ENCODE results near the gene MCFD2. TPM values are rescaled to one million over a fixed set of nuclear protein-coding genes. Genes with fewer than 3 reads are reported as not detected.
A peak's percentile ranks its signal among the peaks of the same experiment; 100 is the strongest.

Gene MCFD2
- 10 to 100 TPM; 39.1 to 43.8 TPM for total RNA-seq
- 10 to 100 TPM; 25.1 to 29.2 TPM for polyA plus RNA-seq

GRCh38 chr2:46915281-46915810, at the start of gene MCFD2:
TSS of gene MCFD2 (minus strand) at chr2:46915806. CDS start at chr2:46909171, 6,635 bp downstream.
- peak within 1 kb of the TSS; percentile 93 to 99 (median 95) for H3K27ac Mint-ChIP-seq
- peaks cover 35 to 56% (median 48%) of the 10 kb centered on the region in 4 donors for H3K4me1 Mint-ChIP-seq
- H3K4me3 ChIP-seq (ENCODE audit: low read length in 2 of 2): peak within 1 kb of the TSS; percentile 70 to 87
- no peaks in the 10 kb centered on the region for H3K9me3 ChIP-seq (ENCODE audit: control insufficient read depth in 1 of 2, low read length in 2 of 2)
- H3K36me3 ChIP-seq (ENCODE audit: insufficient read depth, low read length): peaks cover 3% of the 10 kb centered on the region
- ChIA-PET CTCF (ENCODE audit: partially characterized antibody) (no interaction called here), POLR2A (ENCODE audit: partially characterized antibody) (interaction anchor here (0.6 kb wide), 1 partner anchor 307 kb away, joined by 3 read pairs; no protein-coding TSS in a partner anchor)
- no peaks in the 10 kb centered on the region for H3K9me3 Mint-ChIP-seq
- no peak for DNase-seq
- H3K27me3 ChIP-seq (ENCODE audit: insufficient read depth, low read length): no peaks in the 10 kb centered on the region
- peaks cover 0 to 21% of the 10 kb centered on the region in 2 donors for H3K36me3 Mint-ChIP-seq
- intact Hi-C loops (cut with micrococcal nuclease): loop anchor here (5.0 to 10.0 kb wide), 2 partner anchors 487 to 989 kb away; partner anchors contain the start of genes FBXO11 and MSH2
- H3K4me3 Mint-ChIP-seq: peak within 1 kb of the TSS; percentile 88 to 98 (median 92)
- H3K4me1 ChIP-seq (ENCODE audit: insufficient read depth, low read length): peaks cover 43% of the 10 kb centered on the region
- no peaks in the 10 kb centered on the region for H3K27me3 Mint-ChIP-seq
- peak within 1 kb of the TSS; percentile 82 for H3K27ac ChIP-seq (ENCODE audit: low read depth, low read length)

GRCh38 chr2:46964835-46965560, 49.4 kb upstream of the MCFD2 start:
- peaks cover 10 to 43% of the 10 kb centered on the region in 2 donors for H3K36me3 Mint-ChIP-seq
- Histone ChIP-seq H3K36me3 (ENCODE audit: insufficient read depth, low read length) (peaks cover 16% of the 10 kb centered on the region), H3K9me3 (ENCODE audit: control insufficient read depth in 1 of 2, low read length in 2 of 2) (no peaks in the 10 kb centered on the region), H3K27me3 (ENCODE audit: insufficient read depth, low read length) (no peaks in the 10 kb centered on the region), H3K27ac (ENCODE audit: low read depth, low read length) (no peak overlapping the region), H3K4me3 (ENCODE audit: low read length in 2 of 2) (no peak overlapping the region), H3K4me1 (ENCODE audit: insufficient read depth, low read length) (no peaks in the 10 kb centered on the region)
- no peaks in the 10 kb centered on the region for H3K27me3 Mint-ChIP-seq
- H3K27ac Mint-ChIP-seq: peak overlapping the region in 5 of 7 donors; percentile 6 to 57 (median 46)
- intact Hi-C loops (cut with micrococcal nuclease): no loop called here
- POLR2A ChIA-PET (ENCODE audit: partially characterized antibody): no interaction called here
- H3K4me1 Mint-ChIP-seq: peaks cover 20 to 42% (median 28%) of the 10 kb centered on the region in 4 donors
- H3K9me3 Mint-ChIP-seq: peaks cover 0 to 2% (median 0%) of the 10 kb centered on the region in 8 donors
- CTCF ChIA-PET (ENCODE audit: partially characterized antibody): interaction anchor here (0.7 to 1.2 kb wide), 3 partner anchors 9 to 24 kb away, joined by 3 read pairs; no protein-coding TSS in a partner anchor
- H3K4me3 Mint-ChIP-seq: no peak overlapping the region
- no peak for DNase-seq

- Histone ChIP-seq H3K4me3 (ENCODE audit: low read length in 2 of 2) (no peak overlapping the region), H3K9me3 (ENCODE audit: control insufficient read depth in 1 of 2, low read length in 2 of 2) (no peaks in the 10 kb centered on the region), H3K4me1 (ENCODE audit: insufficient read depth, low read length) (no peaks in the 10 kb centered on the region), H3K27me3 (ENCODE audit: insufficient read depth, low read length) (no peaks in the 10 kb centered on the region), H3K27ac (ENCODE audit: low read depth, low read length) (no peak overlapping the region), H3K36me3 (ENCODE audit: insufficient read depth, low read length) (peaks cover 23% of the 10 kb centered on the region)
- intact Hi-C loops (cut with micrococcal nuclease): no loop called here
- no peaks in the 10 kb centered on the region for H3K27me3 Mint-ChIP-seq
- H3K36me3 Mint-ChIP-seq: peaks cover 10 to 47% of the 10 kb centered on the region in 2 donors
- H3K4me1 Mint-ChIP-seq: peaks cover 18 to 37% (median 28%) of the 10 kb centered on the region in 4 donors
- DNase-seq: no peak
- no peak overlapping the region for H3K4me3 Mint-ChIP-seq
- H3K9me3 Mint-ChIP-seq: peaks cover 0 to 2% (median 0%) of the 10 kb centered on the region in 8 donors
- POLR2A ChIA-PET (ENCODE audit: partially characterized antibody): no interaction called here
- H3K27ac Mint-ChIP-seq: peak overlapping the region in 6 of 7 donors; percentile 4 to 80 (median 62)
- CTCF ChIA-PET (ENCODE audit: partially characterized antibody): interaction anchor here (1.0 to 1.9 kb wide), 2 partner anchors 25 to 46 kb away, joined by 3 to 4 read pairs; no protein-coding TSS in a partner anchor
These were observed 48.5 kb upstream of the MCFD2 start for GRCh38 chr2:46963941-46964673.

GRCh38 chr2:46963210-46963609, 47.6 kb upstream of the MCFD2 start:
- Histone ChIP-seq H3K9me3 (ENCODE audit: control insufficient read depth in 1 of 2, low read length in 2 of 2) (no peaks in the 10 kb centered on the region), H3K27ac (ENCODE audit: low read depth, low read length) (no peak overlapping the region), H3K36me3 (ENCODE audit: insufficient read depth, low read length) (peaks cover 32% of the 10 kb centered on the region), H3K27me3 (ENCODE audit: insufficient read depth, low read length) (no peaks in the 10 kb centered on the region), H3K4me3 (ENCODE audit: low read length in 2 of 2) (no peak overlapping the region), H3K4me1 (ENCODE audit: insufficient read depth, low read length) (no peaks in the 10 kb centered on the region)
- Mint-ChIP-seq H3K9me3 (peaks cover 0 to 2% (median 0%) of the 10 kb centered on the region in 8 donors), H3K27ac (peak overlapping the region in 4 of 7 donors; percentile 15 to 51 (median 22)), H3K36me3 (peaks cover 16 to 55% of the 10 kb centered on the region in 2 donors), H3K4me1 (peaks cover 17 to 37% (median 28%) of the 10 kb centered on the region in 4 donors), H3K4me3 (no peak overlapping the region), H3K27me3 (no peaks in the 10 kb centered on the region)
- ChIA-PET POLR2A (ENCODE audit: partially characterized antibody) (interaction anchor here (0.9 kb wide), 1 partner anchor 19 kb away, joined by 4 read pairs; no protein-coding TSS in a partner anchor), CTCF (ENCODE audit: partially characterized antibody) (interaction anchor here (1.9 kb wide), 2 partner anchors 24 to 45 kb away, joined by 4 to 5 read pairs; no protein-coding TSS in a partner anchor)
- no peak for DNase-seq
- intact Hi-C loops (cut with micrococcal nuclease): no loop called here

GRCh38 chr2:46962751-46963150, 47.1 kb upstream of the MCFD2 start:
- peak overlapping the region in 1 of 7 donors; percentile 15 for H3K27ac Mint-ChIP-seq

GRCh38 chr2:46960618-46961017, 45.0 kb upstream of the MCFD2 start:
- Mint-ChIP-seq H3K27ac (peak overlapping the region in 2 of 7 donors; percentile 30 to 54), H3K27me3 (no peaks in the 10 kb centered on the region), H3K4me1 (peaks cover 14 to 34% (median 25%) of the 10 kb centered on the region in 4 donors), H3K9me3 (peaks cover 0 to 2% (median 0%) of the 10 kb centered on the region in 8 donors), H3K36me3 (peaks cover 27 to 76% of the 10 kb centered on the region in 2 donors), H3K4me3 (no peak overlapping the region)
- H3K36me3 ChIP-seq (ENCODE audit: insufficient read depth, low read length): peaks cover 58% of the 10 kb centered on the region
- DNase-seq: no peak
- no peaks in the 10 kb centered on the region for H3K27me3 ChIP-seq (ENCODE audit: insufficient read depth, low read length)
- CTCF ChIA-PET (ENCODE audit: partially characterized antibody): no interaction called here
- no peaks in the 10 kb centered on the region for H3K4me1 ChIP-seq (ENCODE audit: insufficient read depth, low read length)
- H3K27ac ChIP-seq (ENCODE audit: low read depth, low read length): no peak overlapping the region
- intact Hi-C loops (cut with micrococcal nuclease): no loop called here
- POLR2A ChIA-PET (ENCODE audit: partially characterized antibody): no interaction called here
- no peak overlapping the region for H3K4me3 ChIP-seq (ENCODE audit: low read length in 2 of 2)
- H3K9me3 ChIP-seq (ENCODE audit: control insufficient read depth in 1 of 2, low read length in 2 of 2): no peaks in the 10 kb centered on the region

More at GRCh38 chr2:46962751-46963150, 47.1 kb upstream of the MCFD2 start:
- H3K4me3 ChIP-seq (ENCODE audit: low read length in 2 of 2): no peak overlapping the region
- no peak for DNase-seq
- H3K27me3 ChIP-seq (ENCODE audit: insufficient read depth, low read length): no peaks in the 10 kb centered on the region
- no peaks in the 10 kb centered on the region for H3K9me3 ChIP-seq (ENCODE audit: control insufficient read depth in 1 of 2, low read length in 2 of 2)
- H3K36me3 Mint-ChIP-seq: peaks cover 17 to 60% of the 10 kb centered on the region in 2 donors
- ChIA-PET CTCF (ENCODE audit: partially characterized antibody) (interaction anchor here (1.9 kb wide), 2 partner anchors 24 to 44 kb away, joined by 4 to 5 read pairs; no protein-coding TSS in a partner anchor), POLR2A (ENCODE audit: partially characterized antibody) (interaction anchor here (0.9 kb wide), 1 partner anchor 19 kb away, joined by 4 read pairs; no protein-coding TSS in a partner anchor)
- H3K4me3 Mint-ChIP-seq: no peak overlapping the region
- H3K9me3 Mint-ChIP-seq: peaks cover 0 to 2% (median 0%) of the 10 kb centered on the region in 8 donors
- peaks cover 37% of the 10 kb centered on the region for H3K36me3 ChIP-seq (ENCODE audit: insufficient read depth, low read length)
- no peaks in the 10 kb centered on the region for H3K4me1 ChIP-seq (ENCODE audit: insufficient read depth, low read length)
- H3K4me1 Mint-ChIP-seq: peaks cover 17 to 37% (median 28%) of the 10 kb centered on the region in 4 donors
- no peaks in the 10 kb centered on the region for H3K27me3 Mint-ChIP-seq
- no peak overlapping the region for H3K27ac ChIP-seq (ENCODE audit: low read depth, low read length)
- intact Hi-C loops (cut with micrococcal nuclease): no loop called here

Data from CD4-positive, alpha-beta memory T cell (primary cell).